Gastroesophageal sphincter (tissue), 4 donors: ENCODE data around the gene SUPT20H. TPM values are rescaled to one million over a fixed set of nuclear protein-coding genes. Genes with fewer than 3 reads are reported as not detected.

ENCODE experiments used
- ATAC-seq: fragments of 150-250 bp; one replicate; pipeline ENCODE4 v1.9.1; 2016; ENCODE audit warnings: mild to moderate bottlenecking, moderate library complexity
- H3K27ac ChIP-seq, 4 donors: fragments of 200-600 bp; sonication (generic) in 3 of 4; 1 replicate in 3 of 4; 2 replicates in 1 of 4; pipeline ENCODE4 v1.5.1; 2016 to 2019
- H3K27me3 ChIP-seq: fragments of 200-600 bp; sonication (generic); one replicate; pipeline ENCODE4 v1.5.1; 2019
- H3K36me3 ChIP-seq, 2 donors: fragments of 200-600 bp; sonication (generic); one replicate each; pipeline ENCODE4 v1.5.1; 2019; ENCODE audit warnings: control low read depth in 1 of 2
- H3K4me1 ChIP-seq, 3 donors: fragments of 200-600 bp; sonication (generic); 1 replicate in 2 of 3; 2 replicates in 1 of 3; pipeline ENCODE4 v1.5.1; 2016 to 2019; ENCODE audit warnings: control low read depth in 2 of 3
- H3K4me3 ChIP-seq, 2 donors: fragments of 200-600 bp; sonication (generic); one replicate each; pipeline ENCODE4 v1.5.1; 2019; ENCODE audit warnings: mild to moderate bottlenecking in 1 of 2, moderate library complexity in 1 of 2
- H3K9me3 ChIP-seq, 3 donors: fragments of 200-600 bp; sonication (generic); one replicate each; pipeline ENCODE4 v1.5.1; 2017 to 2019; ENCODE audit warnings: control low read depth in 2 of 3
- CTCF ChIP-seq, 4 experiments: fragments of 200-600 bp in 2 of 4; fragments of 450-650 bp in 2 of 4; sonication (generic) in 1 of 4; IDR thresholded peaks; one replicate each; pipeline ENCODE4 v1.5.1; 2017 to 2019; ENCODE audit warnings: antibody characterized with exemption in 4 of 4, mild to moderate bottlenecking in 2 of 4, moderate library complexity in 2 of 4
- EP300 ChIP-seq: sonication (generic); formaldehyde crosslinking; IDR thresholded peaks from one replicate; pipeline ENCODE4 v1.6.1; 2017; ENCODE audit warnings: antibody characterized with exemption, mild to moderate bottlenecking
- POLR2A ChIP-seq, 2 donors: fragments of 450-650 bp; IDR thresholded peaks; one replicate each; pipeline ENCODE4 v1.6.1; 2017; ENCODE audit warnings: antibody characterized with exemption in 2 of 2, mild to moderate bottlenecking in 2 of 2, moderate library complexity in 1 of 2
- POLR2AphosphoS5 ChIP-seq: sonication (generic); formaldehyde crosslinking; IDR thresholded peaks from one replicate; pipeline ENCODE4 v1.6.1; 2017; ENCODE audit warnings: antibody characterized with exemption
- WGBS, 2 donors: methylation state at CpG; one replicate each; pipeline ENCODE4 v1.1.5; 2018; ENCODE audit warnings: low coverage in 1 of 2; 5-methylcytosine and 5-hydroxymethylcytosine counted together
- total RNA-seq, 4 donors: library from RNA; depleted of rRNA; stranded (reverse); fragments of >200 nt; gene quantifications; one replicate each; pipeline ENCODE4 v1.1.0, GENCODE V29; 2016

Gene SUPT20H
- total RNA-seq, 4 donors from 2014 or later: 23.5 to 41.6 (median 33.1) TPM

GRCh38 chr13:37009692-37010091, 49.8 kb downstream of the SUPT20H start:
- Histone ChIP-seq H3K27ac (no peak overlapping the region), H3K4me3 (no peak overlapping the region), H3K36me3 (peaks cover 13 to 99% of the 10 kb centered on the region in 2 donors), H3K9me3 (no peaks in the 10 kb centered on the region), H3K27me3 (no peaks in the 10 kb centered on the region), H3K4me1 (no peaks in the 10 kb centered on the region)
- no peak for ATAC-seq
- WGBS, 2 donors: 66 to 90% methylated on average over 4 to 5 of the region's 5 CpGs
- TF ChIP-seq POLR2A (IDR thresholded peaks at IDR 0.05) (no peak), CTCF (IDR thresholded peaks at IDR 0.05) (no peak), EP300 (no peak), POLR2AphosphoS5 (no peak)

DNA sequence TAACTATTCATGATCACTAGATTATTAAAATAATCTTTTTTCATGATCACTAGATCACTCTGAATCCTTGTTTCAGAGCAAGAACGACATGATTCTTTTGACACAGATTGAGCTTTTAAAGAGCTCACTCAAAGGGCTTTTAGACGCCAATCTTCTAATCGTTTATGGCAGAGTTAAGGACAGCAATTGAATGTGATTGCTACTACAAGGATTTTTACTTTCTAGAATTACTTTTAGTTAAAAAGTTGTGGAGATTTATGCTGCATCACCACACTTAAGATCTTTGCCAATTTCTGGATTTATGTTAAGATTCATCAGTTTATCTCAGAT, 57.6 kb downstream of the SUPT20H start:
- Histone ChIP-seq H3K36me3 (peaks cover 2 to 38% of the 10 kb centered on the region in 2 donors), H3K27ac (peak overlapping the region in 1 of 4 donors; percentile 96), H3K9me3 (no peaks in the 10 kb centered on the region), H3K27me3 (no peaks in the 10 kb centered on the region), H3K4me1 (peaks cover 0 to 28% (median 15%) of the 10 kb centered on the region in 3 donors), H3K4me3 (no peak overlapping the region)
- ATAC-seq: no peak
- WGBS, 2 donors: 6 to 21% methylated on average over 2 to 3 of the region's 3 CpGs
- no peak for TF ChIP-seq CTCF (IDR thresholded peaks at IDR 0.05)

GRCh38 chr13:36999054-36999714, 60.3 kb downstream of the SUPT20H start, which contains the start of gene ALG5:
TSS of gene ALG5 (minus strand) at chr13:36999340. CDS start at chr13:36999300, 40 bp downstream.
- no peaks in the 10 kb centered on the region for H3K27me3 ChIP-seq
- peaks cover 0 to 23% of the 10 kb centered on the region in 2 donors for H3K36me3 ChIP-seq
- H3K4me1 ChIP-seq: peaks cover 0 to 28% (median 15%) of the 10 kb centered on the region in 3 donors
- TF ChIP-seq POLR2A (IDR thresholded peaks at IDR 0.05) (peak; percentile 56 to 62), EP300 (no peak), POLR2AphosphoS5 (peak; percentile 56), CTCF (IDR thresholded peaks at IDR 0.05) (peak; percentile 93 to 94 (median 94))
- peak within 1 kb of the TSS; percentile 86 to 96 for H3K4me3 ChIP-seq
- peak; percentile 88 for ATAC-seq
- WGBS, 2 donors: 0 to 3% methylated on average over 6 to 20 of the region's 52 CpGs
- no peaks in the 10 kb centered on the region for H3K9me3 ChIP-seq
- H3K27ac ChIP-seq: peak within 1 kb of the TSS; percentile 94 to 97 (median 95)

GRCh38 chr13:36998624-36999041, 60.9 kb downstream of the SUPT20H start:
- 0% methylated on average over 15 of the region's 21 CpGs; no CpG with 5 or more reads in 1 of the 2 donors for WGBS, 2 donors
- peaks cover 0 to 28% (median 15%) of the 10 kb centered on the region in 3 donors for H3K4me1 ChIP-seq
- no peak for ATAC-seq
- TF ChIP-seq EP300 (no peak), POLR2AphosphoS5 (no peak), POLR2A (IDR thresholded peaks at IDR 0.05) (no peak), CTCF (IDR thresholded peaks at IDR 0.05) (no peak)
- H3K27me3 ChIP-seq: no peaks in the 10 kb centered on the region
- peak overlapping the region in 3 of 4 donors; percentile 75 to 96 (median 94) for H3K27ac ChIP-seq
- H3K36me3 ChIP-seq: peaks cover 0 to 23% of the 10 kb centered on the region in 2 donors
- H3K9me3 ChIP-seq: no peaks in the 10 kb centered on the region
- peak overlapping the region; percentile 86 to 96 for H3K4me3 ChIP-seq
